GM12875 (cell line): ENCODE data around the gene PDHB.
A peak's percentile ranks its signal among the peaks of the same experiment; 100 is the strongest.

ENCODE experiments used
- H3K4me3 ChIP-seq: one replicate; pipeline ENCODE4 v1.5.1; 2011; ENCODE audit warnings: low read depth, low read length, control low read depth
- CTCF ChIP-seq: IDR thresholded peaks from 2 replicates; pipeline ENCODE4 v1.5.1; 2011; ENCODE audit warnings: low read depth, mild to moderate bottlenecking, control low read depth, inconsistent platforms, low read length, moderate library complexity, borderline replicate concordance; ENCODE audit not compliant: insufficient read depth

PDHB gene

GRCh38 chr3:58433400-58434167 lies at the start of gene PDHB:
Gene PDHB (minus strand): TSS chr3:58433832. CDS start chr3:58433809, 23 bp downstream.
- peak within 1 kb of the TSS; percentile 100 for H3K4me3 ChIP-seq

GRCh38 chr3:58482917-58483636 lies 49.4 kb upstream of the PDHB start:
- no peak for TF ChIP-seq CTCF
- H3K4me3 ChIP-seq, result no peak overlapping the region

More at GRCh38 chr3:58433400-58434167, at the start of gene PDHB:
- TF ChIP-seq CTCF, result 0 out of 2 replicates have a peak, but pooled peaks have one; percentile 1

- no peak overlapping the region for H3K4me3 ChIP-seq
- TF ChIP-seq CTCF, result no peak
Measured at GRCh38 chr3:58480309-58480708, 46.7 kb upstream of the PDHB start.

GRCh38 chr3:58478781-58479180 lies 45.1 kb upstream of the PDHB start:
- TF ChIP-seq CTCF, result no peak
- H3K4me3 ChIP-seq, result no peak overlapping the region

GRCh38 chr3:58474967-58475578 lies 41.4 kb upstream of the PDHB start:
- no peak overlapping the region for H3K4me3 ChIP-seq
- TF ChIP-seq CTCF, result no peak

- no peak for TF ChIP-seq CTCF
Measured at GRCh38 chr3:58474348-58474911, 40.8 kb upstream of the PDHB start.

GRCh38 chr3:58473275-58473674 lies 39.6 kb upstream of the PDHB start:
- no peak for TF ChIP-seq CTCF
- H3K4me3 ChIP-seq, result no peak overlapping the region

More at GRCh38 chr3:58474348-58474911, 40.8 kb upstream of the PDHB start:
- no peak overlapping the region for H3K4me3 ChIP-seq
